ENCODE data around the gene ADGRB2.
A peak's percentile ranks its signal among the peaks of the same experiment; 100 is the strongest.

Gene ADGRB2

DNA sequence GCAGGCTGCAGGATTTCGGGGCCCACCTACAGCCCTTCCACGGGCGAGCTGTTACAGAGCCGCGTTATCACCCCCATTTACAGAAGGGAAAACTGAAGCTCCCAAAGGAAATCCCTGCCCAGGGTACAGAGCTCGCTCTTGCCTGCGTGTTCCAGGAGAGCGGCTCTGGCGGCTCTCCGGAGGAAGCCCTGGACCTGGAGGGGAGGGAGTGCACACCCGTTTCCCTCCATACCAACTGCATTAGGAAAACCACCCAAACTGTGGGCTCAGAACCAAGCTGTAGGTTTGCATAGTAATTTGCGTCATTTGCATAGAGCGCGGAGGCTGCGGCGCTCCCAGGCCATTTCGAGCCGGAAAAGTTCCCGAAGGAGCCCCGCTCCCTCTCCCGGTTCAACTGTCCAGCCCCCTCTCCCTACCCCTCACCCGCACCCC is 24.7 kb upstream of the ADGRB2 start:
- no peaks in the 10 kb centered on the region for H3K27me3 Mint-ChIP-seq
- H3K4me1 Mint-ChIP-seq = peaks cover 14% of the 10 kb centered on the region
- no peak overlapping the region for H3K27ac Mint-ChIP-seq
- H3K9me3 Mint-ChIP-seq = no peaks in the 10 kb centered on the region
- peak overlapping the region; percentile 90 for H3K4me3 Mint-ChIP-seq
- no peaks in the 10 kb centered on the region for H3K36me3 Mint-ChIP-seq

GRCh38 chr1:31788138-31788824 is 24.1 kb upstream of the ADGRB2 start:
- H3K27me3 Mint-ChIP-seq = no peaks in the 10 kb centered on the region
- H3K4me1 Mint-ChIP-seq = peaks cover 14% of the 10 kb centered on the region
- no peaks in the 10 kb centered on the region for H3K9me3 Mint-ChIP-seq
- no peaks in the 10 kb centered on the region for H3K36me3 Mint-ChIP-seq
- peak overlapping the region; percentile 90 for H3K27ac Mint-ChIP-seq
- H3K4me3 Mint-ChIP-seq = peak overlapping the region; percentile 90

GRCh38 chr1:31787786-31788137 is 23.6 kb upstream of the ADGRB2 start:
- no peaks in the 10 kb centered on the region for H3K36me3 Mint-ChIP-seq
- peaks cover 14% of the 10 kb centered on the region for H3K4me1 Mint-ChIP-seq
- H3K27me3 Mint-ChIP-seq = no peaks in the 10 kb centered on the region
- peak overlapping the region; percentile 90 for H3K4me3 Mint-ChIP-seq
- H3K27ac Mint-ChIP-seq = peak overlapping the region; percentile 1
- no peaks in the 10 kb centered on the region for H3K9me3 Mint-ChIP-seq

- no peaks in the 10 kb centered on the region for H3K9me3 Mint-ChIP-seq
- peak overlapping the region; percentile 90 for H3K4me3 Mint-ChIP-seq
- H3K27ac Mint-ChIP-seq = peak overlapping the region; percentile 1
- H3K27me3 Mint-ChIP-seq = no peaks in the 10 kb centered on the region
- H3K4me1 Mint-ChIP-seq = peaks cover 14% of the 10 kb centered on the region
- no peaks in the 10 kb centered on the region for H3K36me3 Mint-ChIP-seq
These were observed 23.1 kb upstream of the ADGRB2 start for GRCh38 chr1:31787261-31787660.

DNA sequence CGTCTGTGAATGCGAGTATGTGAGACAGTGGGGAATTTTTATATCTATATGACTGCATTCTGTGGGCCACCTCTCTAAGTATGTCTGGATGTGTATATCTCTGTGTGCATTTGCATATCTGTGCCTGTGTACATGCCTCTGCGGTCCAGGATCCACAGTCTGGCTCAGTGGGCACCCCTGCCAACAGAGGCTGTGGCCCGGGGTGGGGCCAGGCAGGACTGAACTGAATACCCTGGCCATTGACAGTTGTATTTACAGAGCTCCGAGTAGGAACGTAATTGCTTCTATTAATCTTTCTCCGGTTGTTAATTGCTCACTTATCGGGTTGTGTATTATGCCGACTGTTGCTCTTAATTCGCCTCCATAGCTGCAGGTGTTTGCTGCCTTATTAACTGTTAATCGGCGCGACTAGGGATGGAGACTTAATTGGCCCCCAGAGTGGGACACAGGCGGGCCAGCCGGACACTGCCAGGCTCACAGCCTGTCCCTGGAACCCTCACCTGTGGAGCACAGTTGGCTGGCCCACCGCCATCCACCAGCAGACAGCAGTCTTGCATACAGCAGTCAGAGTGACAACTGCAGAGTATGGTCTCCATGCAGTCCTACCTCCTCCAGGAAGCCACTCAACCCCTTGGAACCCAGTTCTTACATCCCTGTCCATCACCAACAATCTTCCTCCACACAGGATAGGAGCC is 22.4 kb upstream of the ADGRB2 start:
- H3K27me3 Mint-ChIP-seq = no peaks in the 10 kb centered on the region
- no peak overlapping the region for H3K27ac Mint-ChIP-seq
- peaks cover 14% of the 10 kb centered on the region for H3K4me1 Mint-ChIP-seq
- no peaks in the 10 kb centered on the region for H3K36me3 Mint-ChIP-seq
- H3K4me3 Mint-ChIP-seq = no peak overlapping the region
- no peaks in the 10 kb centered on the region for H3K9me3 Mint-ChIP-seq

- Mint-ChIP-seq H3K4me3 (no peak overlapping the region), H3K9me3 (no peaks in the 10 kb centered on the region), H3K27ac (no peak overlapping the region), H3K4me1 (peaks cover 14% of the 10 kb centered on the region), H3K27me3 (no peaks in the 10 kb centered on the region), H3K36me3 (no peaks in the 10 kb centered on the region)
These were observed 21.8 kb upstream of the ADGRB2 start for GRCh38 chr1:31785947-31786290.

DNA sequence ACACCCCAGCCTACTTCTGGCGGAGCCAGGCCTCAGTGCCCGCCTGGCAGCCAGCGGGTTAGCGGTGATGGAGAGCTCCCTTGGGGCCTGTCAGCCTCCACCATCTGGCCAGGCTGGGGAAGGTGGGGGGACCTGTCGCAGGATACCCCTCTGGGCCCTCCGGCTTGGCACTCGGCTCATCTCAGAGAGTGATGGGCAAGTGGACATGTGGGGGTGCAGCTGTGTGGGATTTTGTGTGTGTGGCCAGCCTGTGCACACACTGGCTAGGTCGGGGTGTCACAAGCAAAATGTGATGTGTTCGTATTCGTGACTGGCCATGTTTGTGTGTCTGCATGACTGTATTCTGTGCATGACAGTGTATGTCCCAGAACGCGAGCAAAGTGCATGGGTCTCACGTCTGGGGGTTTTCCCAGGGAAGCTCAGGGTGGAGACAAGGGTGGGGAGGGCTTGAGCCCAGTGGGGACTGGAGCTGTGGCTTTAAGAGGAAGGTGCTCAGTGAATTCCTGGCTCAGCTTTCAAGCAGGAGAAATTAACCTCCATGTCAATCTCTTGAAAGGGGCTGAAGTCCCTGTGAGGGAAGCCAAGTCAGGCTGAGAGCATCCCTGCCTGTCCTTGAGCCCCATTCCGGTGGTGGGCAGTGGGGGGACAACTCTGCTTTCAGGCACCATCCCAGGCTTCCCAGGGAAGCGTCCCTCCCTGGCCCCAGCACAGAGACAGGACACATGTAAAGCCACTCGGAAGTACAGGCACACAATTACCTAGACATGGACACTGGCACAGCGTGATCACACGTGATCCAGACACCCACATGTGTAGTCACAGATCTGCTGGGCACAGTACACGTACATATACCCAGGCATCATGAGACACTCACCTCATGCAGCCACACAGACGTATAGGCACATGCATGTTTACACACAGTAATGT is 21.1 kb upstream of the ADGRB2 start:
- H3K4me3 Mint-ChIP-seq = no peak overlapping the region
- H3K27me3 Mint-ChIP-seq = no peaks in the 10 kb centered on the region
- H3K4me1 Mint-ChIP-seq = peaks cover 14% of the 10 kb centered on the region
- no peak overlapping the region for H3K27ac Mint-ChIP-seq
- H3K36me3 Mint-ChIP-seq = no peaks in the 10 kb centered on the region
- H3K9me3 Mint-ChIP-seq = no peaks in the 10 kb centered on the region

DNA sequence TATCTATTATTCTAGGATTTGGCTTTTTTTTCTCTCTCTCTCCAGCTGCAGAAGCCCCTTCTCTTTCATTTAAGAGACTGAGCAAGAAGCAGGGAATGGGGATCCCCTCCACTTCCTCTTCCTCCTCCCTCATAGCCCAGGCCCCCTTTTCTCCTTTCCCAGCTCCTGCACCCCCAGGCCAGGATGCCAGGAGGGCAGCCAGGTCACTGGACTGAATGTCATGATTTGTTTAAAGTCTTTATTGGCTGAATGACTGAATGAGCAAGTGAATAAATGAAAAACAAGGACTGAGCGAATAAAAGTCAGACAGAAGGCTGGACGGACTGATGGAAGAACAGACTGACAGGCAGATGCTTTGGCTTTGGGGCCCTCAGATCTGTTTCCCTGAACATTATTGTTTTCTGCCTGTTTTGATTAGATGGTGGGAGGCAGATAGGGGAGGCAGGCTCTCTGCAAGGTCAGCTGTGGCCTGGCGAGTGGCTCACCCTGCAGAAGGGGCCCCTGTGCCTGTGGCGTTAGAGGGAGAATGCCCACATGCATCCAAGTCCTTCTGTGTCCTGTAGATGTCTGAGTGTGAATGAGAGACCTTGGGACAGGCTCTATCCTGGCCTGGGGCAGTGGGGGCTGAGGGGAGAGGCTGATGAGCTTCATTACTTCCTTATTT is 20.3 kb upstream of the ADGRB2 start:
- H3K27me3 Mint-ChIP-seq = no peaks in the 10 kb centered on the region
- no peaks in the 10 kb centered on the region for H3K9me3 Mint-ChIP-seq
- H3K27ac Mint-ChIP-seq = no peak overlapping the region
- H3K4me1 Mint-ChIP-seq = peaks cover 11% of the 10 kb centered on the region
- no peak overlapping the region for H3K4me3 Mint-ChIP-seq
- H3K36me3 Mint-ChIP-seq = no peaks in the 10 kb centered on the region

GRCh38 chr1:31783846-31784245 is 19.7 kb upstream of the ADGRB2 start:
- Mint-ChIP-seq H3K27me3 (no peaks in the 10 kb centered on the region), H3K27ac (no peak overlapping the region)

GRCh38 chr1:31782421-31783410 is 18.6 kb upstream of the ADGRB2 start:
- peaks cover 1% of the 10 kb centered on the region for H3K27me3 Mint-ChIP-seq
- H3K36me3 Mint-ChIP-seq = no peaks in the 10 kb centered on the region
- H3K4me1 Mint-ChIP-seq = peaks cover 2% of the 10 kb centered on the region
- no peak overlapping the region for H3K27ac Mint-ChIP-seq
- no peaks in the 10 kb centered on the region for H3K9me3 Mint-ChIP-seq
- H3K4me3 Mint-ChIP-seq = no peak overlapping the region

More at GRCh38 chr1:31783846-31784245, 19.7 kb upstream of the ADGRB2 start:
- peaks cover 8% of the 10 kb centered on the region for H3K4me1 Mint-ChIP-seq
- no peak overlapping the region for H3K4me3 Mint-ChIP-seq
- H3K9me3 Mint-ChIP-seq = no peaks in the 10 kb centered on the region
- H3K36me3 Mint-ChIP-seq = no peaks in the 10 kb centered on the region

DNA sequence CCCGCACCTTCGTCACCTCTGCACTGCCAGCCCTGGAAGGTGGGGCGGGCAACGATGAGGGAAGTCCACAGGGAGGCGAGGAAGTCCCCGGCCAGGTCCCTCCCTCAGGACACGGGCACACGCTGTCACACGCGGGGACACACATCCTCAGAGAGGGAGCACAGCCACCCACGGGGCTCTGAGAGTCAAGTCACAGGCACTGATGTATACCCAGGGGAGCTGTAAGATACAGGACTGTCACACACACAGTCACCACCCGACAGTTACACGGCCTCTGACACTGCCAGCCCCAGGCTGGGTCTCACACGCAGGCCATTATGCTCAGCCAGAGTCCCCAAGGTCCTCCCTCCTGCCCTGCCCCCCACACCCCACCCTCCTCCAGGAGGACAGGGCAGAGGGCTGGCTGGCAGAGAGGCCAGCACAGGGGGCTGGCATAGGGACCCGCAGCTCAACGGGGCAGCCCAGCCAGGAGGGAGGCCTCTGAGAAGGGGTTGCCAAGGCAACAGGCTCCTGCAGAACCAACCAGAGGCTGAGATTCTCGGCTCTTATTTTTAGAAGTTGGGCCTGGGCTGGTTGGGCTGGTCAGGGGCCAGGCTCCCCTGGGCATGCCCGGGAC is 17.7 kb upstream of the ADGRB2 start:
- Mint-ChIP-seq H3K36me3 (no peaks in the 10 kb centered on the region), H3K4me3 (no peak overlapping the region), H3K4me1 (no peaks in the 10 kb centered on the region), H3K27ac (no peak overlapping the region), H3K9me3 (no peaks in the 10 kb centered on the region), H3K27me3 (peaks cover 1% of the 10 kb centered on the region)

- no peaks in the 10 kb centered on the region for H3K36me3 Mint-ChIP-seq
- H3K27ac Mint-ChIP-seq = no peak overlapping the region
- H3K9me3 Mint-ChIP-seq = no peaks in the 10 kb centered on the region
- H3K4me1 Mint-ChIP-seq = no peaks in the 10 kb centered on the region
- no peak overlapping the region for H3K4me3 Mint-ChIP-seq
- H3K27me3 Mint-ChIP-seq = peaks cover 1% of the 10 kb centered on the region
These were observed 17.1 kb upstream of the ADGRB2 start for GRCh38 chr1:31781138-31781755.

DNA sequence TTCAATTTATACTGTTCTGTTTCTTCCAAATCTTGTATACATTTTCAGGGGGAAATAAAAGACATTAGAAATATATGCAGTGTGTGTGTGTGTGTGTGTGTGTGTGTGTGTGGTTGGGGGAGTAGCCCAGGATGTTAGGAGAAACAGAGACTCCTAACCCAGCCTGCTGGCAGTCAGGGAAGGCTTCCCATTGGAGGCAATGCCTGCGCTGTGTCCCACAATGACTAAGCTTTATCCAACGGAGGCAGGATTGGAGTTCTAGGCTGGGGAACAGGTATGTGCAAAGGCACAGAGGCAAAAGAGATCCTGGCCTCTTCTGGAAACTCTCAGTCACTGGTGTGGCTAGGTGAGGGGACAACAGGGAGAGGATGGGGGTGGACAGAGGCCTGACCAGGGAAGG is 16.5 kb upstream of the ADGRB2 start:
- Mint-ChIP-seq H3K27me3 (peaks cover 1% of the 10 kb centered on the region), H3K4me1 (no peaks in the 10 kb centered on the region), H3K36me3 (no peaks in the 10 kb centered on the region), H3K9me3 (no peaks in the 10 kb centered on the region), H3K27ac (no peak overlapping the region), H3K4me3 (no peak overlapping the region)

DNA sequence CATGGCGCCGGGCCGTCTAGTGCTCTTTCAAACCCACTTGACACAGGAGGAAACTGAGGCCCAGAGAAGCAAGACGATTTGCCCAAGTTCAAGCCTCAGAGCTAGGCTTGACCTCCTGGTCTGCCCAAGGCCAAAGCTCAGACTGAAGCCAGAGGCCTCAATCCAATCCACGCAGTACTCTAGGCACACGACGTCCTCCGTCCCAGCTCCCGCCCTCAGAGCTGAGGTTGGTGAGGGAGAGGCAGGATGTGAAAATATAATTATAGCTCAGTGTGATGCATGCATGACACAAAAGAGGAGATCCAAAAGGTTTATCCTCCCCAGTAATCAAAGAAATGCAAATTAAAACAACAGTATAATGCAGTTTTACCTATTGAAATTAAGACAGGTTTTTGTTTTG is 15.5 kb upstream of the ADGRB2 start:
- Mint-ChIP-seq H3K4me3 (no peak overlapping the region), H3K27me3 (peaks cover 1% of the 10 kb centered on the region)

More for the DNA sequence above, 15.5 kb upstream of the ADGRB2 start:
- no peak overlapping the region for H3K27ac Mint-ChIP-seq
- no peaks in the 10 kb centered on the region for H3K36me3 Mint-ChIP-seq
- H3K9me3 Mint-ChIP-seq = no peaks in the 10 kb centered on the region
- no peaks in the 10 kb centered on the region for H3K4me1 Mint-ChIP-seq
